K562 (cell line): Measurements from ENCODE around the gene CDT1. TPM values are rescaled to one million over a fixed set of nuclear protein-coding genes. Genes with fewer than 3 reads are reported as not detected.
A peak's percentile ranks its signal among the peaks of the same experiment; 100 is the strongest.

Experiments used
- BCL6 ChIP-seq: fragments of 250-450 bp; sonication (Bioruptor Pico); IDR thresholded peaks from 2 replicates; pipeline ENCODE4 v1.4.0; 2020
- CHD1 ChIP-seq: fragments of 200-600 bp; sonication (generic); IDR thresholded peaks from one replicate; pipeline ENCODE4 v1.6.1; 2012; ENCODE audit warnings: mild to moderate bottlenecking, moderate library complexity, low read length, inconsistent platforms
- E2F4 ChIP-seq: sonication (generic); formaldehyde crosslinking; IDR thresholded peaks from 2 replicates; pipeline ENCODE4 v1.8.0; 2022; ENCODE audit warnings: mild to moderate bottlenecking, low read depth, missing genetic modification reagents
- L3MBTL2 ChIP-seq: fragments of 450-650 bp; IDR thresholded peaks from 2 replicates; pipeline ENCODE4 v1.6.1; 2016; ENCODE audit warnings: mild to moderate bottlenecking, moderate library complexity
- LEF1 ChIP-seq: fragments of 450-650 bp; IDR thresholded peaks from 2 replicates; pipeline ENCODE4 v1.6.1; 2016; ENCODE audit warnings: mild to moderate bottlenecking
- MAFG ChIP-seq: fragments of 450-650 bp; conservative IDR thresholded peaks from 2 replicates; pipeline ENCODE4 v1.6.1; 2016; ENCODE audit warnings: missing genetic modification characterization, missing compliant biosample characterization
- MIER1 ChIP-seq: fragments of 450-650 bp; IDR thresholded peaks from 2 replicates; pipeline ENCODE4 v1.6.1; 2016; ENCODE audit warnings: antibody characterized with exemption, mild to moderate bottlenecking, low read depth
- PML ChIP-seq: IDR thresholded peaks from 2 replicates; pipeline ENCODE4 v1.6.1; 2012; ENCODE audit warnings: low read length, inconsistent platforms
- POU5F1 ChIP-seq: fragments of 150-350 bp; IDR thresholded peaks from 2 replicates; pipeline ENCODE4 v1.6.1; 2014; ENCODE audit warnings: borderline replicate concordance, low read length, low read depth, mild to moderate bottlenecking; ENCODE audit not compliant: partially characterized antibody
- PTBP1 ChIP-seq: fragments of 200-400 bp; formaldehyde crosslinking; IDR thresholded peaks from 2 replicates; pipeline ENCODE4 v1.6.1; 2017; ENCODE audit warnings: low read depth, low read length
- RNF2 ChIP-seq: sonication (generic); IDR thresholded peaks from 2 replicates; pipeline ENCODE4 v1.6.1; 2016
- SAP30 ChIP-seq: fragments of 200-600 bp; sonication (generic); IDR thresholded peaks from 2 replicates; pipeline ENCODE4 v1.6.1; 2012; ENCODE audit warnings: borderline replicate concordance, low read depth, mild to moderate bottlenecking, moderate library complexity, low read length, control low read depth, inconsistent platforms; ENCODE audit not compliant: insufficient read depth, poor library complexity, severe bottlenecking
- TAF7 ChIP-seq: fragments of 450-650 bp; IDR thresholded peaks from 2 replicates; pipeline ENCODE4 v1.6.1; 2016; ENCODE audit warnings: missing genetic modification characterization, missing compliant biosample characterization
- ZBED1 ChIP-seq: IDR thresholded peaks from 2 replicates; pipeline ENCODE4 v1.6.1; 2014
- ZBTB1 ChIP-seq: sonication (generic); formaldehyde crosslinking; IDR thresholded peaks from 2 replicates; pipeline ENCODE4 v1.8.1; 2023; ENCODE audit warnings: missing genetic modification reagents, low read depth, mild to moderate bottlenecking, borderline replicate concordance
- ZNF165 ChIP-seq: fragments of 250-450 bp; sonication (Bioruptor Pico); IDR thresholded peaks from 2 replicates; pipeline ENCODE4 v1.4.0; 2020; ENCODE audit warnings: borderline replicate concordance
- ZNF354B ChIP-seq: fragments of 250-450 bp; sonication (Bioruptor Pico); IDR thresholded peaks from 2 replicates; pipeline ENCODE4 v1.4.0; 2020
- polyA plus RNA-seq, 8 experiments: library from polyadenylated mRNA; depleted of rRNA in 4 of 8; stranded (reverse) in 5 of 8; unstranded in 3 of 8; fragments of >200 nt; fragmentation: Nextera tagmentation in 2 of 8; fragmentation: Illumina TruSeq in 1 of 8; extraction: Ambion mirVana in 2 of 8; extraction: Trizol in 1 of 8; gene quantifications; 2 replicates each; pipeline versions ENCODE4 v1.2.1 to v1.2.3, GENCODE V29; 2011 to 2014; ENCODE audit warnings: inconsistent platforms in 1 of 8, missing spikeins in 1 of 8
- total RNA-seq, 7 experiments: library from RNA; depleted of rRNA in 6 of 7; stranded (reverse); fragments of >200 nt in 6 of 7; fragmentation: Illumina TruSeq in 2 of 7; extraction: Trizol in 2 of 7; gene quantifications; 2 replicates each; pipeline versions ENCODE4 v1.2.1 to v1.2.3, GENCODE V29; 2011 to 2021; ENCODE audit warnings: low replicate concordance in 1 of 7
- TF ChIP-seq, protein P1 (sequence below): fragments of 450-650 bp; IDR thresholded peaks from 2 replicates; pipeline ENCODE4 v1.6.1; 2016; ENCODE audit warnings: low read depth, mild to moderate bottlenecking, moderate library complexity
- TF ChIP-seq, protein P2 (sequence below): fragments of 250-450 bp; sonication (Bioruptor Pico); IDR thresholded peaks from 2 replicates; pipeline ENCODE4 v1.9.0; 2021; ENCODE audit warnings: mild to moderate bottlenecking
- TF ChIP-seq, protein P3 (sequence below): fragments of 450-650 bp; IDR thresholded peaks from 2 replicates; pipeline ENCODE4 v1.6.1; 2018; ENCODE audit not compliant: partially characterized antibody
- TF ChIP-seq, protein P4 (sequence below): IDR thresholded peaks from 2 replicates; pipeline ENCODE4 v1.6.1; 2011; ENCODE audit warnings: borderline replicate concordance, low read depth, mild to moderate bottlenecking, moderate library complexity, low read length; ENCODE audit not compliant: insufficient read depth, poor library complexity, severe bottlenecking

Gene CDT1
- total and polyA plus RNA-seq, 9 of the 15 experiments (the other 6 are each of a cell fraction or from before 2014, with no cell fraction given) = 0.92 to 178 (median 14.2) TPM

DNA sequence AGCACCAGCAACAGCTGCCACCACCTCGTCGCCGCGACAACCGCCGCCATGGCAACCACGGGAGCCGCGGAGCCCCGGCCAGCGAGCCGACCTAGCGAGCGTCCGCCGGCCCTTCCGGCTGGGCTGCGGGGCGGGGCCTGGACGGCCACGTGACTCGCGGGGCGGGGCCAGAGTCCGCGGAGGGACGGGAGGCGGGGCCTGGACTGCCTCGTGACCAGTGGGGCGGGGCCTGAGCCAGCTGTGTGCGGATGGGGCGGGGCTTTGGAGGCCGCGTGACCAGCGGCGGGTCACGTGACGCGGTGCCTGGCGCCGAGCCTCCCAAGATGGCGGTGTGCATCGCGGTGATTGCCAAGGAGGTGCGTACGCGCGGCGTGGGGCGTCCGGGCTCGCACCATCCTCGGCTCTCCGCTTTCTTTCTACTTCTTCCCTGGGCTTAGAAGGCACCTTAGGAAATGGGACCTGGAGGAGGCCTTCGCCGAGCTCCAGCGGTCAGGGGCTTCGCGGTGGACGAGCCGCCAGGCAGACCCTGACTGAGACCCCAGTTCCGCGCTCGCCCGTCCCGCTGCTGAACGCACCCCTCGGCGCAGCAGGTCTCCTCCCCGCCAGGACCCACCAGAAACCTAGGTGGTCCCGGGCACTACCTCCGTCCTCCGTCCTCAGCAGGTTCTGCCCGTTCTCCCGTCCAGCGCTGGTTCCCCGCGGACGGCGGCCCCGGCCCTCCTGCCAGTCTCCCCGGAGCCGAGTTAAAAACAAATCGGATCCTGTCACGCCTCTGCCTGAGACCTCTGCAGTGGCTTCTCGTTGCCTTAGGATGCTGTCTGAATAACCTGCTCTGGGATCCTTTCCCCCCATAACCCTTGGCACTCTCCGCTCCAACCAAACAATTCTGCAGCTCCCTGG lies 53.5 kb downstream of the CDT1 start, which contains the start of the genes GALNS and TRAPPC2L (continued):
- TF ChIP-seq ZBTB1 (no peak), MAFG (no peak), SAP30 (peak; percentile 95), MIER1 (no peak), BCL6 (CRISPR knock-in tag) (no peak), ZNF165 (CRISPR knock-in tag) (no peak), POU5F1 (no peak), TAF7 (tag) (no peak), ZNF354B (no peak), ZBED1 (no peak), CHD1 (peak; percentile 12), L3MBTL2 (peak; percentile 43; the same call in 1 of the 2 replicates), LEF1 (no peak), PTBP1 (no peak), RNF2 (no peak), E2F4 (CRISPR knock-in tag) (no peak), PML (0 out of 2 replicates have a peak, but pooled peaks have one; percentile 14)
- TF ChIP-seq, protein P1, sequence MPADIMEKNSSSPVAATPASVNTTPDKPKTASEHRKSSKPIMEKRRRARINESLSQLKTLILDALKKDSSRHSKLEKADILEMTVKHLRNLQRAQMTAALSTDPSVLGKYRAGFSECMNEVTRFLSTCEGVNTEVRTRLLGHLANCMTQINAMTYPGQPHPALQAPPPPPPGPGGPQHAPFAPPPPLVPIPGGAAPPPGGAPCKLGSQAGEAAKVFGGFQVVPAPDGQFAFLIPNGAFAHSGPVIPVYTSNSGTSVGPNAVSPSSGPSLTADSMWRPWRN = no peak
- TF ChIP-seq, protein P2, sequence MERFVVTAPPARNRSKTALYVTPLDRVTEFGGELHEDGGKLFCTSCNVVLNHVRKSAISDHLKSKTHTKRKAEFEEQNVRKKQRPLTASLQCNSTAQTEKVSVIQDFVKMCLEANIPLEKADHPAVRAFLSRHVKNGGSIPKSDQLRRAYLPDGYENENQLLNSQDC (CRISPR knock-in tag) = no peak
- TF ChIP-seq, protein P3, sequence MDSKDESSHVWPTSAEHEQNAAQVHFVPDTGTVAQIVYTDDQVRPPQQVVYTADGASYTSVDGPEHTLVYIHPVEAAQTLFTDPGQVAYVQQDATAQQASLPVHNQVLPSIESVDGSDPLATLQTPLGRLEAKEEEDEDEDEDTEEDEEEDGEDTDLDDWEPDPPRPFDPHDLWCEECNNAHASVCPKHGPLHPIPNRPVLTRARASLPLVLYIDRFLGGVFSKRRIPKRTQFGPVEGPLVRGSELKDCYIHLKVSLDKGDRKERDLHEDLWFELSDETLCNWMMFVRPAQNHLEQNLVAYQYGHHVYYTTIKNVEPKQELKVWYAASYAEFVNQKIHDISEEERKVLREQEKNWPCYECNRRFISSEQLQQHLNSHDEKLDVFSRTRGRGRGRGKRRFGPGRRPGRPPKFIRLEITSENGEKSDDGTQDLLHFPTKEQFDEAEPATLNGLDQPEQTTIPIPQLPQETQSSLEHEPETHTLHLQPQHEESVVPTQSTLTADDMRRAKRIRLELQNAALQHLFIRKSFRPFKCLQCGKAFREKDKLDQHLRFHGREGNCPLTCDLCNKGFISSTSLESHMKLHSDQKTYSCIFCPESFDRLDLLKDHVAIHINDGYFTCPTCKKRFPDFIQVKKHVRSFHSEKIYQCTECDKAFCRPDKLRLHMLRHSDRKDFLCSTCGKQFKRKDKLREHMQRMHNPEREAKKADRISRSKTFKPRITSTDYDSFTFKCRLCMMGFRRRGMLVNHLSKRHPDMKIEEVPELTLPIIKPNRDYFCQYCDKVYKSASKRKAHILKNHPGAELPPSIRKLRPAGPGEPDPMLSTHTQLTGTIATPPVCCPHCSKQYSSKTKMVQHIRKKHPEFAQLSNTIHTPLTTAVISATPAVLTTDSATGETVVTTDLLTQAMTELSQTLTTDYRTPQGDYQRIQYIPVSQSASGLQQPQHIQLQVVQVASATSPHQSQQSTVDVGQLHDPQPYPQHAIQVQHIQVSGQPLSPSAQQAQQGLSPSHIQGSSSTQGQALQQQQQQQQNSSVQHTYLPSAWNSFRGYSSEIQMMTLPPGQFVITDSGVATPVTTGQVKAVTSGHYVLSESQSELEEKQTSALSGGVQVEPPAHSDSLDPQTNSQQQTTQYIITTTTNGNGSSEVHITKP = no peak
- TF ChIP-seq, protein P4, sequence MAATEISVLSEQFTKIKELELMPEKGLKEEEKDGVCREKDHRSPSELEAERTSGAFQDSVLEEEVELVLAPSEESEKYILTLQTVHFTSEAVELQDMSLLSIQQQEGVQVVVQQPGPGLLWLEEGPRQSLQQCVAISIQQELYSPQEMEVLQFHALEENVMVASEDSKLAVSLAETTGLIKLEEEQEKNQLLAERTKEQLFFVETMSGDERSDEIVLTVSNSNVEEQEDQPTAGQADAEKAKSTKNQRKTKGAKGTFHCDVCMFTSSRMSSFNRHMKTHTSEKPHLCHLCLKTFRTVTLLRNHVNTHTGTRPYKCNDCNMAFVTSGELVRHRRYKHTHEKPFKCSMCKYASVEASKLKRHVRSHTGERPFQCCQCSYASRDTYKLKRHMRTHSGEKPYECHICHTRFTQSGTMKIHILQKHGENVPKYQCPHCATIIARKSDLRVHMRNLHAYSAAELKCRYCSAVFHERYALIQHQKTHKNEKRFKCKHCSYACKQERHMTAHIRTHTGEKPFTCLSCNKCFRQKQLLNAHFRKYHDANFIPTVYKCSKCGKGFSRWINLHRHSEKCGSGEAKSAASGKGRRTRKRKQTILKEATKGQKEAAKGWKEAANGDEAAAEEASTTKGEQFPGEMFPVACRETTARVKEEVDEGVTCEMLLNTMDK = no peak
